Vagina (tissue), 2 donors: ENCODE results near the gene PNKD. TPM values are rescaled to one million over a fixed set of nuclear protein-coding genes. Genes with fewer than 3 reads are reported as not detected.
"Not testable (repeated sequence)": the region's sequence is repeated elsewhere in the genome, so short reads cannot be mapped to it uniquely, and the experiment has no call there.

Source experiments
- DNase-seq, 2 donors: peaks; one replicate each; pipeline ENCODE4 v3.0.0-alpha.2; 2017; ENCODE audit errors: extremely low spot score in 2 of 2
- H3K27ac ChIP-seq: fragments of 200-600 bp; sonication (generic); one replicate; pipeline ENCODE4 v1.5.1; 2019
- H3K27me3 ChIP-seq: fragments of 200-600 bp; sonication (generic); one replicate; pipeline ENCODE4 v1.5.1; 2019
- H3K36me3 ChIP-seq, 2 donors: fragments of 200-600 bp; sonication (generic); one replicate each; pipeline ENCODE4 v1.5.1; 2017 to 2019
- H3K4me1 ChIP-seq: fragments of 200-600 bp; sonication (generic); one replicate; pipeline ENCODE4 v1.5.1; 2019
- H3K4me3 ChIP-seq, 2 donors: fragments of 200-600 bp; sonication (generic); 1 replicate in 1 of 2; 2 replicates in 1 of 2; pipeline ENCODE4 v1.5.1; 2016 to 2019
- H3K9me3 ChIP-seq: fragments of 200-600 bp; sonication (generic); one replicate; pipeline ENCODE4 v1.5.1; 2019
- CTCF ChIP-seq, 3 experiments: fragments of 450-650 bp in 2 of 3; fragments of 200-600 bp in 1 of 3; sonication (generic) in 1 of 3; IDR thresholded peaks; one replicate each; pipeline ENCODE4 v1.5.1; 2017 to 2019; ENCODE audit warnings: antibody characterized with exemption in 3 of 3, mild to moderate bottlenecking in 2 of 3, moderate library complexity in 2 of 3
- POLR2A ChIP-seq, 2 donors: fragments of 450-650 bp; IDR thresholded peaks; one replicate each; pipeline ENCODE4 v1.6.1; 2017; ENCODE audit warnings: antibody characterized with exemption in 2 of 2, mild to moderate bottlenecking in 2 of 2, moderate library complexity in 2 of 2
- POLR2AphosphoS5 ChIP-seq, 2 donors: sonication (generic); formaldehyde crosslinking; IDR thresholded peaks; one replicate each; pipeline ENCODE4 v1.9.0; 2017; ENCODE audit warnings: antibody characterized with exemption in 2 of 2, mild to moderate bottlenecking in 2 of 2, low read depth in 1 of 2; ENCODE audit not compliant: insufficient read depth in 1 of 2
- intact Hi-C: fragments of 100-400 bp; cut with DNase I; formaldehyde crosslinking; loops from one replicate; pipeline ENCODE4 v1.15.1; 2023
- total RNA-seq: library from RNA; depleted of rRNA; stranded (reverse); fragments of >200 nt; gene quantifications from one replicate; pipeline ENCODE4 v1.2.3, GENCODE V29; 2016

The PNKD gene
- total RNA-seq, 1 donor from 2014 or later: 28.7 TPM

GRCh38 chr2:218271865-218272530 lies 1.7 kb downstream of the PNKD start:
- TF ChIP-seq CTCF (IDR thresholded peaks at IDR 0.05) (no peak), POLR2A (IDR thresholded peaks at IDR 0.05) (no peak)
- DNase-seq: no peak
- peak overlapping the region; percentile 94 for H3K27ac ChIP-seq
- peaks cover 0 to 49% of the 10 kb centered on the region in 2 donors for H3K36me3 ChIP-seq
- H3K4me3 ChIP-seq: peak overlapping the region; percentile 15 to 85
- no peaks in the 10 kb centered on the region for H3K27me3 ChIP-seq
- intact Hi-C loops: loop anchor here (5.0 kb wide), 1 partner anchor 55 kb away; the partner anchor contains the start of gene ARPC2
- H3K4me1 ChIP-seq: peaks cover 53% of the 10 kb centered on the region
- no peaks in the 10 kb centered on the region for H3K9me3 ChIP-seq

GRCh38 chr2:218272531-218273212 lies 2.4 kb downstream of the PNKD start:
- DNase-seq: peak in 1 of 2 donors; percentile 99
- peak overlapping the region; percentile 94 for H3K27ac ChIP-seq
- intact Hi-C loops: loop anchor here (5.0 kb wide), 1 partner anchor 55 kb away; the partner anchor contains the start of gene ARPC2
- TF ChIP-seq CTCF (IDR thresholded peaks at IDR 0.05): peak; percentile 88 to 95 (median 94)
- peak; percentile 83 to 97 for TF ChIP-seq POLR2AphosphoS5 (IDR thresholded peaks at IDR 0.05; ENCODE audit: insufficient read depth in 1 of 2, low read depth in 1 of 2)
- no peak for TF ChIP-seq POLR2A (IDR thresholded peaks at IDR 0.05)
- no peaks in the 10 kb centered on the region for H3K27me3 ChIP-seq
- peak overlapping the region; percentile 11 to 15 for H3K4me3 ChIP-seq
- H3K4me1 ChIP-seq: peaks cover 57% of the 10 kb centered on the region
- peaks cover 0 to 50% of the 10 kb centered on the region in 2 donors for H3K36me3 ChIP-seq
- H3K9me3 ChIP-seq: no peaks in the 10 kb centered on the region

GRCh38 chr2:218273214-218273907 lies 3.0 kb downstream of the PNKD start:
- peak overlapping the region; percentile 94 for H3K27ac ChIP-seq
- intact Hi-C loops: loop anchor here (5.0 kb wide), 1 partner anchor 56 kb away; the partner anchor contains the start of gene ARPC2
- H3K9me3 ChIP-seq, H3K27me3 ChIP-seq, DNase-seq, H3K4me3 ChIP-seq: not testable (repeated sequence)
- peaks cover 0 to 53% of the 10 kb centered on the region in 2 donors for H3K36me3 ChIP-seq
- peaks cover 57% of the 10 kb centered on the region for H3K4me1 ChIP-seq

- Histone ChIP-seq H3K4me3 (no peak overlapping the region), H3K27ac (peak overlapping the region; percentile 94), H3K36me3 (peaks cover 0 to 58% of the 10 kb centered on the region in 2 donors), H3K4me1 (peaks cover 57% of the 10 kb centered on the region), H3K27me3 (no peaks in the 10 kb centered on the region), H3K9me3 (no peaks in the 10 kb centered on the region)
- no peak for DNase-seq
- intact Hi-C loops: loop anchor here (5.0 kb wide), 1 partner anchor 57 kb away; the partner anchor contains the start of gene ARPC2
- TF ChIP-seq CTCF (IDR thresholded peaks at IDR 0.05): no peak
- no peak for TF ChIP-seq POLR2A (IDR thresholded peaks at IDR 0.05)
- TF ChIP-seq POLR2AphosphoS5 (IDR thresholded peaks at IDR 0.05; ENCODE audit: insufficient read depth in 1 of 2, low read depth in 1 of 2): no peak
Measured at GRCh38 chr2:218273908-218274249, 3.6 kb downstream of the PNKD start.

- Histone ChIP-seq H3K4me3 (no peak overlapping the region), H3K36me3 (peaks cover 0 to 65% of the 10 kb centered on the region in 2 donors), H3K4me1 (peaks cover 57% of the 10 kb centered on the region), H3K27ac (peak overlapping the region; percentile 94), H3K27me3 (no peaks in the 10 kb centered on the region), H3K9me3 (no peaks in the 10 kb centered on the region)
- intact Hi-C loops: loop anchor here (5.0 kb wide), 1 partner anchor 57 kb away; the partner anchor contains the start of gene ARPC2
- no peak for DNase-seq
- no peak for TF ChIP-seq CTCF (IDR thresholded peaks at IDR 0.05)
- no peak for TF ChIP-seq POLR2A (IDR thresholded peaks at IDR 0.05)
- TF ChIP-seq POLR2AphosphoS5 (IDR thresholded peaks at IDR 0.05; ENCODE audit: insufficient read depth in 1 of 2, low read depth in 1 of 2): no peak
Measured at GRCh38 chr2:218274586-218274985, 4.3 kb downstream of the PNKD start.
